KMS-11 (cell line): ENCODE results near the gene CATSPERE.

Source experiments
- H2AFZ ChIP-seq: fragments of 200-600 bp; sonication (generic); 2 replicates; pipeline ENCODE4 v1.6.1; 2016; ENCODE audit warnings: antibody characterized with exemption, mixed run types, low read depth
- H3K27ac ChIP-seq: fragments of 200-600 bp; sonication (generic); 2 replicates; pipeline ENCODE4 v1.6.1; 2016; ENCODE audit warnings: mild to moderate bottlenecking, mixed run types
- H3K27me3 ChIP-seq: fragments of 200-600 bp; sonication (generic); 2 replicates; pipeline ENCODE4 v1.6.1; 2017; ENCODE audit warnings: mild to moderate bottlenecking, low read depth, mixed run types, moderate library complexity; ENCODE audit not compliant: insufficient read depth
- H3K36me3 ChIP-seq: fragments of 200-600 bp; sonication (generic); 2 replicates; pipeline ENCODE4 v1.6.1; 2017; ENCODE audit warnings: mild to moderate bottlenecking, mixed run types; ENCODE audit not compliant: insufficient read depth
- H3K4me1 ChIP-seq: fragments of 200-600 bp; sonication (generic); 2 replicates; pipeline ENCODE4 v1.6.1; 2016; ENCODE audit warnings: mild to moderate bottlenecking, low read depth, mixed run types; ENCODE audit not compliant: poor library complexity, severe bottlenecking
- H3K4me2 ChIP-seq: fragments of 200-600 bp; sonication (generic); 2 replicates; pipeline ENCODE4 v1.7.0; 2016; ENCODE audit warnings: mild to moderate bottlenecking, mixed run types
- H3K4me3 ChIP-seq: fragments of 200-600 bp; sonication (generic); IDR thresholded peaks from 2 replicates; pipeline ENCODE4 v1.6.1; 2017; ENCODE audit warnings: low read depth, low read length, mixed read lengths; ENCODE audit not compliant: insufficient read depth
- H3K79me2 ChIP-seq: fragments of 200-600 bp; sonication (generic); 2 replicates; pipeline ENCODE4 v1.6.1; 2016; ENCODE audit warnings: low read depth, mixed run types; ENCODE audit not compliant: insufficient read depth
- H3K9ac ChIP-seq: fragments of 200-600 bp; sonication (generic); 2 replicates; pipeline ENCODE4 v1.6.1; 2016; ENCODE audit warnings: mild to moderate bottlenecking, mixed run types
- H4K20me1 ChIP-seq: fragments of 200-600 bp; sonication (generic); 2 replicates; pipeline ENCODE4 v1.6.1; 2016; ENCODE audit warnings: mild to moderate bottlenecking, mixed run types; ENCODE audit not compliant: insufficient read depth
- CTCF ChIP-seq: fragments of 200-600 bp; sonication (generic); conservative IDR thresholded peaks from 2 replicates; pipeline ENCODE4 v1.6.1; 2017; ENCODE audit warnings: low read depth, mild to moderate bottlenecking, antibody characterized with exemption, low read length, moderate library complexity, mixed read lengths

CATSPERE gene

GRCh38 chr1:244548558-244549115, 87.6 kb downstream of the CATSPERE start:
- Histone ChIP-seq H4K20me1 (no peaks in the 10 kb centered on the region), H3K4me3 (no peak overlapping the region), H3K4me1 (no peaks in the 10 kb centered on the region), H2AFZ (no peak overlapping the region), H3K79me2 (no peaks in the 10 kb centered on the region), H3K27ac (no peak overlapping the region), H3K27me3 (no peaks in the 10 kb centered on the region), H3K4me2 (no peak overlapping the region), H3K9ac (no peak overlapping the region), H3K36me3 (no peaks in the 10 kb centered on the region)
- 0 out of 2 replicates have a peak, but pooled peaks have one; percentile 22 for TF ChIP-seq CTCF

GRCh38 chr1:244552336-244552735, 91.3 kb downstream of the CATSPERE start:
- Histone ChIP-seq H3K27ac (no peak overlapping the region), H3K4me2 (no peak overlapping the region), H3K36me3 (no peaks in the 10 kb centered on the region), H3K4me3 (no peak overlapping the region), H3K79me2 (no peaks in the 10 kb centered on the region), H3K27me3 (no peaks in the 10 kb centered on the region), H3K4me1 (no peaks in the 10 kb centered on the region), H2AFZ (no peak overlapping the region), H3K9ac (no peak overlapping the region), H4K20me1 (no peaks in the 10 kb centered on the region)
- no peak for TF ChIP-seq CTCF

GRCh38 chr1:244556263-244556662, 95.2 kb downstream of the CATSPERE start:
- TF ChIP-seq CTCF: no peak
- Histone ChIP-seq H3K27ac (no peak overlapping the region), H2AFZ (no peak overlapping the region), H3K79me2 (no peaks in the 10 kb centered on the region), H3K9ac (no peak overlapping the region), H4K20me1 (no peaks in the 10 kb centered on the region), H3K27me3 (no peaks in the 10 kb centered on the region), H3K4me2 (no peak overlapping the region), H3K4me1 (no peaks in the 10 kb centered on the region), H3K36me3 (no peaks in the 10 kb centered on the region), H3K4me3 (no peak overlapping the region)

- TF ChIP-seq CTCF: no peak
- H3K4me2 ChIP-seq: no peak overlapping the region
- no peaks in the 10 kb centered on the region for H3K79me2 ChIP-seq
- H3K27me3 ChIP-seq: no peaks in the 10 kb centered on the region
- no peak overlapping the region for H3K9ac ChIP-seq
- H3K27ac ChIP-seq: no peak overlapping the region
- no peaks in the 10 kb centered on the region for H4K20me1 ChIP-seq
- no peak overlapping the region for H3K4me3 ChIP-seq
- no peaks in the 10 kb centered on the region for H3K4me1 ChIP-seq
- no peaks in the 10 kb centered on the region for H3K36me3 ChIP-seq
- no peak overlapping the region for H2AFZ ChIP-seq
Measured at GRCh38 chr1:244557565-244557964, 96.5 kb downstream of the CATSPERE start.
